ENCODE results near the gene FHAD1. TPM values are rescaled to one million over a fixed set of nuclear protein-coding genes. Genes with fewer than 3 reads are reported as not detected.

The FHAD1 gene
- total RNA-seq, 2 donors from 2014 or later, result 0.27 to 6.5 TPM

DNA sequence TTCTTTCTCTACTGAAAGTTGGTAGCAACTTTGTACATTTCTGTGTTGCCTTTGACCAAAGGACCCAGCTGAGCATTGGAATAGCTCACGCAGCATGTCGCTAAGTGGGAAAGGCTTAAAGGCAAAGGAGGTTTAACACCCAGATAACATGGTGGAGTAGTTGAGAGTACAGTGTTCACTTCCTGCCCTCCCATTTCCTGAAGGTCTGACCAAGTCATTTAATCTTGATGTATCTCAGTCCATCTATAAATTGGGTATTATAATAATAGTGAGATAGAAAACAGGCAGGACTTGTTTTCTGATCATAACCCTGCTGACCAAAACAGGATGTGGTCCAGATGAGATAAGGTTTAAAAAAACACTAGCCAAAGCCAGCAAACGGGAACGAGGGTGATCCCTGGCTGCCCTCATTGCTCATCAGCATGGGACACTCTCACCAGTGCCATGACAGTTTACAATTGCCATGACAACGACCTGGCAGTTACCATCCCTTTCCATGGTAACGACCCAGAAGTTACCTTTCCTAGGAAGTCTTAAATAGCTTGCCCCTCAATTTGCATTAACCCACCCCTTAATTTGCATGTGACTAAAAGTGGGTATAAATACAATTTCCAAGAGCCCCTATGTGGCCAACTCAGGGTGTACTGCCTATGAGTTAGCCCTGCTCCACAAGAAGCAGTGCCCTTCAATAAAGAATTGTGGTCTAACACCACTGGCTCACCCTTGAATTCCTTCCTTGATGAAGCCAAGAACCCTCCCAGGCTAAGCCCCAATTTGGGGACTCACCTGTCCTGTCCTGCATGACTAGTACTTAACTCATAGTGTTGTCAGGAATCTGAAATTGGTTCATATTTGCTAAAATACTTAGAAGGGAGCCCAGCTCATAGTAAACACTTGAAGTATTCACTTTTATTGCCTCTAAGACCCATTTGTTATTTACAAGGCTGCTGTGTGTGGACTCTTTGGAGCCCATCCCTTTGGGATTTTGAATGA is 28.4 kb upstream of the FHAD1 start:
- Histone ChIP-seq H3K27ac (no peak overlapping the region), H3K4me1 (replicated peaks) (no peaks in the 10 kb centered on the region), H3K36me3 (peaks cover 0 to 3% of the 10 kb centered on the region in 2 donors), H3K27me3 (replicated peaks; ENCODE audit: insufficient read depth) (no peaks in the 10 kb centered on the region), H3K4me3 (no peak overlapping the region), H3K9me3 (no peaks in the 10 kb centered on the region)
- no peak for DNase-seq (ENCODE audit: low spot score)
- intact Hi-C loops (cut with DNase I), result no loop called here
- 73% methylated on average over 6 of the region's 6 CpGs for WGBS
- TF ChIP-seq, protein P1, sequence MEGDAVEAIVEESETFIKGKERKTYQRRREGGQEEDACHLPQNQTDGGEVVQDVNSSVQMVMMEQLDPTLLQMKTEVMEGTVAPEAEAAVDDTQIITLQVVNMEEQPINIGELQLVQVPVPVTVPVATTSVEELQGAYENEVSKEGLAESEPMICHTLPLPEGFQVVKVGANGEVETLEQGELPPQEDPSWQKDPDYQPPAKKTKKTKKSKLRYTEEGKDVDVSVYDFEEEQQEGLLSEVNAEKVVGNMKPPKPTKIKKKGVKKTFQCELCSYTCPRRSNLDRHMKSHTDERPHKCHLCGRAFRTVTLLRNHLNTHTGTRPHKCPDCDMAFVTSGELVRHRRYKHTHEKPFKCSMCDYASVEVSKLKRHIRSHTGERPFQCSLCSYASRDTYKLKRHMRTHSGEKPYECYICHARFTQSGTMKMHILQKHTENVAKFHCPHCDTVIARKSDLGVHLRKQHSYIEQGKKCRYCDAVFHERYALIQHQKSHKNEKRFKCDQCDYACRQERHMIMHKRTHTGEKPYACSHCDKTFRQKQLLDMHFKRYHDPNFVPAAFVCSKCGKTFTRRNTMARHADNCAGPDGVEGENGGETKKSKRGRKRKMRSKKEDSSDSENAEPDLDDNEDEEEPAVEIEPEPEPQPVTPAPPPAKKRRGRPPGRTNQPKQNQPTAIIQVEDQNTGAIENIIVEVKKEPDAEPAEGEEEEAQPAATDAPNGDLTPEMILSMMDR (IDR thresholded peaks at IDR 0.05), result no peak
- TF ChIP-seq POLR2AphosphoS5 (IDR thresholded peaks at IDR 0.05), result no peak
- TF ChIP-seq POLR2A (IDR thresholded peaks at IDR 0.05), result no peak

DNA sequence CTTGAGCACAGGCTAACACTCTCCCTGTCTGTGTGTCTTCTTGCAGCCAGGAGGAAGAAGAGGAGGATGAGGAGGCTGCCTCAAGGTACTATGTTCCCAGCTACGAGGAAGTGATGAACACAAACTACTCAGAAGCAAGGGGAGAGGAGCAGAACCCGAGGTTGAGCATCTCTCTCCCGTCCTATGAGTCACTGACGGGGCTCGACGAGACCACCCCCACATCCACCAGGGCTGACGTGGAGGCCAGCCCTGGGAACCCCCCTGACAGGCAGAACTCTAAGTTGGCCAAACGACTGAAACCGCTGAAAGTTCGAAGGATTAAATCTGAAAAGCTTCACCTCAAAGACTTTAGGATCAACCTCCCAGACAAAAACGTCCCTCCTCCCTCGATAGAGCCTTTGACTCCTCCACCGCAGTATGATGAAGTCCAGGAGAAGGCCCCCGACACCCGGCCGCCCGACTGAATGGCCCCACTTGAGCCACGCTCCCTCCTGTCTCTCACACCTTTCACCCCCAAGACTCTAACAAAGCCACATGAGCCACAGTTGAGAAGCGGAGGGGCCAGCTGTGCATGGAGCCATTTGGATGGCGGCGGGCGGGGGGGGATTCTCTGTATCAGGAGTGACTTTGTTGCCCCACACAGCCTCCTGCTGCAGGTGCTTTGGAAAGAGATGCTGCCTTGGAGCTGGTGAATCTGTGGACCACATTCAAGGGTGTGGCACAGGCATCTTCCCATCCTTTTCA is 27.6 kb upstream of the FHAD1 start:
- H3K4me3 ChIP-seq, result no peak overlapping the region
- 91% methylated on average over 22 of the region's 22 CpGs for WGBS
- TF ChIP-seq, protein P1 (IDR thresholded peaks at IDR 0.05), result no peak
- no peaks in the 10 kb centered on the region for H3K4me1 ChIP-seq (replicated peaks)
- no peaks in the 10 kb centered on the region for H3K27me3 ChIP-seq (replicated peaks; ENCODE audit: insufficient read depth)
- no peak for DNase-seq (ENCODE audit: low spot score)
- H3K36me3 ChIP-seq, result peaks cover 0 to 3% of the 10 kb centered on the region in 2 donors
- no peak overlapping the region for H3K27ac ChIP-seq
- H3K9me3 ChIP-seq, result no peaks in the 10 kb centered on the region
- intact Hi-C loops (cut with DNase I), result no loop called here

DNA sequence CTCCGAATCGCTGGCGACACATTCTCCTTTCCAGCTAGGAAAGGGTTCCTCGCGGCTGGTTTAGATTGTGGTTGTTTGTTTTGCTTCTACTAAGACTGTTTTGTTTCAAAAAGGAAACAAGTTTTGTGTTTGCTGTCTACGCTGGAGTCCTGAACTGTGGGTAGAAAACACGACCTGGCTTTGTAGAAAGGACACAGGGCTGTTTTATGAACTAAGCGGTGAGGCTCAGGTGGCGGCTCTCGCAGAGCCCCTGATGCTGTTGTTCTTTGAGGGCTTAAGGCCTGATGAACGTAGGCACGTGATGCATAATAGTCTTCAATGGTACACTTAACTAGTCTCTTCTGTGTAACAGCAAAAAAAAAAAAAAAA is 27.0 kb upstream of the FHAD1 start:
- TF ChIP-seq POLR2A (IDR thresholded peaks at IDR 0.05), result no peak
- TF ChIP-seq POLR2AphosphoS5 (IDR thresholded peaks at IDR 0.05), result no peak
- TF ChIP-seq, protein P1 (IDR thresholded peaks at IDR 0.05), result no peak
- DNase-seq (ENCODE audit: low spot score), result no peak
- Histone ChIP-seq H3K27me3 (replicated peaks; ENCODE audit: insufficient read depth) (no peaks in the 10 kb centered on the region), H3K4me1 (replicated peaks) (no peaks in the 10 kb centered on the region), H3K27ac (no peak overlapping the region), H3K36me3 (peaks cover 0 to 3% of the 10 kb centered on the region in 2 donors), H3K9me3 (no peaks in the 10 kb centered on the region), H3K4me3 (no peak overlapping the region)
- WGBS, result 93% methylated on average over 12 of the region's 12 CpGs
- intact Hi-C loops (cut with DNase I), result no loop called here

DNA sequence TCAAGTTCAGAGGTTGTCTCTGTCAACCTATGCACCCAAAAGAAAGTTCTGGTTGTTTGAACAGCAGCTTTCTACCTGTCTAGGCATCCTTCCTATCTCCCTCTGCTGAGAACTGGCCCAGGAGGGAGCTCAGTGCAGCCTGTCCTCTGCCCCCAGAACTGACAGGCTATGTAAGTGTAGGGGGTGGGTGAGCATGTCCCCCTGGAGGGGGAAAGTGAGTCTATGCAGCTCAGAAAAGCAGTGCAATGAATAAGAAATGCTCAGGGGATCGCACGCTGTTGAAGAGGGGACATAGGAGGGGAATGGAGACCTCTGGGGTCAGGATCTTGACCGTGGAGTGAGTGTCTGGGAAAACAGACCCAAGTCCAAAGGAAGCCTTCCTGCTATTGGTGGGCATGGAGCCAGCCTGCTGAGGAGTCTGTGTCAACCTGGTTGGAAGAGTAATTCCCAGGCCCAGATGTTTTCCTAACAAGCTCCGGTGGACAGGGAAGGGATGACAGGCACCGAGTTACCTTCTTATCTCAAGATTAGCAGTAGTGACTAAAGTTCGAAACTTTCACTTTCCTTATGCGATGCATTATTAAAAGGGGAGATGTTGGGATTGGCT is 26.1 kb upstream of the FHAD1 start:
- Histone ChIP-seq H3K4me1 (replicated peaks) (no peaks in the 10 kb centered on the region), H3K4me3 (no peak overlapping the region), H3K27me3 (replicated peaks; ENCODE audit: insufficient read depth) (no peaks in the 10 kb centered on the region), H3K36me3 (peaks cover 0 to 3% of the 10 kb centered on the region in 2 donors), H3K9me3 (no peaks in the 10 kb centered on the region), H3K27ac (no peak overlapping the region)
- DNase-seq (ENCODE audit: low spot score), result no peak
- WGBS, result 85% methylated on average over 7 of the region's 7 CpGs
- intact Hi-C loops (cut with DNase I), result no loop called here
- TF ChIP-seq POLR2AphosphoS5 (IDR thresholded peaks at IDR 0.05) (no peak), POLR2A (IDR thresholded peaks at IDR 0.05) (no peak)
- TF ChIP-seq, protein P1 (IDR thresholded peaks at IDR 0.05), result no peak

Data from prostate gland (tissue), 2 donors.